Activated CD8-positive, alpha-beta T cell treated with anti-CD3 and anti-CD28 coated beads, Interleukin-2, amount 10 ng/mL, durations not matched to agents 7 days and 5 days (primary cell): Measurements from ENCODE around the gene DCUN1D1. TPM values are rescaled to one million over a fixed set of nuclear protein-coding genes. Genes with fewer than 3 reads are reported as not detected.

Experiments used
- ATAC-seq: fragments of 150-1000 bp; cut with Tn5 transposase; one replicate; pipeline ENCODE4 v1.10.0; 2021; ENCODE audit warnings: moderate library complexity
- CTCF ChIA-PET: fragments of 350-600 bp; sonication (Branson Sonifier 250); formaldehyde crosslinking; loops from one replicate; lab custom pipeline; 2021; ENCODE audit warnings: antibody characterized with exemption; lab: Charles Lee
- POLR2A ChIA-PET: fragments of 350-600 bp; sonication (Branson Sonifier 250); formaldehyde crosslinking; loops from one replicate; lab custom pipeline; 2021; ENCODE audit warnings: antibody characterized with exemption; lab: Charles Lee
- DNase-seq: peaks from one replicate; pipeline ENCODE4 v3.0.0-alpha.2; 2020
- H3K27ac Mint-ChIP-seq: one replicate; pipeline ENCODE4 v1.8.0; 2021; ENCODE audit warnings: mild to moderate bottlenecking, mixed read lengths
- H3K27me3 Mint-ChIP-seq: one replicate; pipeline ENCODE4 v1.8.0; 2021; ENCODE audit warnings: low read depth, mixed read lengths
- H3K36me3 Mint-ChIP-seq: one replicate; pipeline ENCODE4 v1.8.0; 2021; ENCODE audit warnings: low read depth, mixed read lengths
- H3K4me1 Mint-ChIP-seq: one replicate; pipeline ENCODE4 v1.8.0; 2021; ENCODE audit warnings: low read depth, mixed read lengths
- H3K4me3 Mint-ChIP-seq: one replicate; pipeline ENCODE4 v1.8.0; 2021; ENCODE audit warnings: mild to moderate bottlenecking, mixed read lengths
- H3K9me3 Mint-ChIP-seq: one replicate; pipeline ENCODE4 v1.8.0; 2022; ENCODE audit warnings: mixed read lengths; ENCODE audit not compliant: insufficient read depth
- total RNA-seq, 2 experiments: library from RNA; stranded (reverse); gene quantifications; one replicate each; pipeline ENCODE4 v1.2.3, GENCODE V29; 2021

The DCUN1D1 gene
- total RNA-seq, 2 experiments from 2014 or later, result 80.8 to 84.5 TPM

- H3K4me1 Mint-ChIP-seq, result peaks cover 58% of the 10 kb centered on the region
- H3K9me3 Mint-ChIP-seq, result no peaks in the 10 kb centered on the region
- H3K27ac Mint-ChIP-seq, result no peak overlapping the region
- ATAC-seq (no peak), DNase-seq (no peak)
- ChIA-PET CTCF (interaction anchor here (0.6 to 3.6 kb wide), 2 partner anchors 62 to 128 kb away, joined by 3 to 16 read pairs; no protein-coding TSS in a partner anchor), POLR2A (no interaction called here)
- no peaks in the 10 kb centered on the region for H3K27me3 Mint-ChIP-seq
- H3K36me3 Mint-ChIP-seq, result peaks cover 41% of the 10 kb centered on the region
- H3K4me3 Mint-ChIP-seq, result no peak overlapping the region
Measured at GRCh38 chr3:182971637-182972036, 8.7 kb downstream of the DCUN1D1 start.

- DNase-seq (no peak), ATAC-seq (no peak)
- ChIA-PET CTCF (interaction anchor here (0.6 to 3.6 kb wide), 3 partner anchors 8 to 129 kb away, joined by 3 to 16 read pairs (median 9); no protein-coding TSS in a partner anchor), POLR2A (interaction anchor here (0.8 kb wide), 1 partner anchor 11 kb away, joined by 4 read pairs; no protein-coding TSS in a partner anchor)
- H3K9me3 Mint-ChIP-seq, result no peaks in the 10 kb centered on the region
- no peaks in the 10 kb centered on the region for H3K27me3 Mint-ChIP-seq
- H3K4me1 Mint-ChIP-seq, result peaks cover 60% of the 10 kb centered on the region
- peak overlapping the region; percentile 0 for H3K27ac Mint-ChIP-seq
- no peak overlapping the region for H3K4me3 Mint-ChIP-seq
- peaks cover 45% of the 10 kb centered on the region for H3K36me3 Mint-ChIP-seq
Measured at GRCh38 chr3:182970811-182971418, 9.4 kb downstream of the DCUN1D1 start.

GRCh38 chr3:182969853-182970252, 10.5 kb downstream of the DCUN1D1 start:
- no peak overlapping the region for H3K27ac Mint-ChIP-seq
- ChIA-PET POLR2A (no interaction called here), CTCF (interaction anchor here (0.9 to 3.6 kb wide), 3 partner anchors 9 to 315 kb away, joined by 3 to 16 read pairs (median 9); no protein-coding TSS in a partner anchor)
- ATAC-seq (no peak), DNase-seq (no peak)
- no peaks in the 10 kb centered on the region for H3K27me3 Mint-ChIP-seq
- no peak overlapping the region for H3K4me3 Mint-ChIP-seq
- H3K36me3 Mint-ChIP-seq, result peaks cover 56% of the 10 kb centered on the region
- H3K9me3 Mint-ChIP-seq, result no peaks in the 10 kb centered on the region
- peaks cover 60% of the 10 kb centered on the region for H3K4me1 Mint-ChIP-seq

GRCh38 chr3:182969277-182969676, 11.1 kb downstream of the DCUN1D1 start:
- no peaks in the 10 kb centered on the region for H3K9me3 Mint-ChIP-seq
- H3K4me3 Mint-ChIP-seq, result no peak overlapping the region
- H3K36me3 Mint-ChIP-seq, result peaks cover 56% of the 10 kb centered on the region
- H3K4me1 Mint-ChIP-seq, result peaks cover 58% of the 10 kb centered on the region
- peak overlapping the region; percentile 3 for H3K27ac Mint-ChIP-seq
- ATAC-seq (no peak), DNase-seq (no peak)
- ChIA-PET CTCF (interaction anchor here (1.2 to 3.6 kb wide), 4 partner anchors 9 to 59 kb away, joined by 5 to 16 read pairs (median 7); no protein-coding TSS in a partner anchor), POLR2A (interaction anchor here (1.5 kb wide), 1 partner anchor 9 kb away, joined by 3 read pairs; no protein-coding TSS in a partner anchor)
- H3K27me3 Mint-ChIP-seq, result no peaks in the 10 kb centered on the region

- Mint-ChIP-seq H3K27me3 (no peaks in the 10 kb centered on the region), H3K36me3 (peaks cover 56% of the 10 kb centered on the region), H3K4me1 (peaks cover 62% of the 10 kb centered on the region), H3K4me3 (peak overlapping the region; percentile 59), H3K27ac (peak overlapping the region; percentile 94), H3K9me3 (no peaks in the 10 kb centered on the region)
- DNase-seq (peak; percentile 56), ATAC-seq (peak; percentile 89)
- POLR2A ChIA-PET, result interaction anchor here (0.6 to 1.5 kb wide), 2 partner anchors 11 kb away, joined by 3 read pairs; no protein-coding TSS in a partner anchor
- CTCF ChIA-PET, result interaction anchor here (1.4 to 1.9 kb wide), 2 partner anchors 54 to 58 kb away, joined by 4 to 5 read pairs; no protein-coding TSS in a partner anchor
Measured at GRCh38 chr3:182967218-182968204, 12.8 kb downstream of the DCUN1D1 start.

- CTCF ChIA-PET, result interaction anchor here (1.4 to 1.9 kb wide), 2 partner anchors 56 to 282 kb away, joined by 3 to 4 read pairs; no protein-coding TSS in a partner anchor
- DNase-seq, result no peak
Measured at GRCh38 chr3:182965861-182966366, 14.4 kb downstream of the DCUN1D1 start.

GRCh38 chr3:182964179-182964578, 16.2 kb downstream of the DCUN1D1 start:
- peaks cover 59% of the 10 kb centered on the region for H3K4me1 Mint-ChIP-seq
- H3K36me3 Mint-ChIP-seq, result peaks cover 62% of the 10 kb centered on the region
- ATAC-seq, result no peak
- DNase-seq, result no peak
- ChIA-PET POLR2A (no interaction called here), CTCF (no interaction called here)
- no peaks in the 10 kb centered on the region for H3K27me3 Mint-ChIP-seq
- H3K4me3 Mint-ChIP-seq, result no peak overlapping the region
- H3K27ac Mint-ChIP-seq, result no peak overlapping the region
- no peaks in the 10 kb centered on the region for H3K9me3 Mint-ChIP-seq

More at GRCh38 chr3:182965861-182966366, 14.4 kb downstream of the DCUN1D1 start:
- Mint-ChIP-seq H3K4me1 (peaks cover 59% of the 10 kb centered on the region), H3K9me3 (no peaks in the 10 kb centered on the region), H3K36me3 (peaks cover 56% of the 10 kb centered on the region), H3K4me3 (no peak overlapping the region), H3K27ac (no peak overlapping the region), H3K27me3 (no peaks in the 10 kb centered on the region)
- ATAC-seq, result no peak
- POLR2A ChIA-PET, result interaction anchor here (0.8 kb wide), 1 partner anchor 10 kb away, joined by 3 read pairs; no protein-coding TSS in a partner anchor

GRCh38 chr3:182962166-182962565, 18.2 kb downstream of the DCUN1D1 start:
- H3K27ac Mint-ChIP-seq, result peak overlapping the region; percentile 25
- no peaks in the 10 kb centered on the region for H3K27me3 Mint-ChIP-seq
- DNase-seq (no peak), ATAC-seq (no peak)
- no peaks in the 10 kb centered on the region for H3K9me3 Mint-ChIP-seq
- no peak overlapping the region for H3K4me3 Mint-ChIP-seq
- H3K36me3 Mint-ChIP-seq, result peaks cover 51% of the 10 kb centered on the region
- ChIA-PET CTCF (interaction anchor here (0.7 to 1.3 kb wide), 3 partner anchors 17 to 124 kb away, joined by 3 read pairs; no protein-coding TSS in a partner anchor), POLR2A (no interaction called here)
- H3K4me1 Mint-ChIP-seq, result peaks cover 43% of the 10 kb centered on the region

- DNase-seq, result no peak
- no peaks in the 10 kb centered on the region for H3K27me3 Mint-ChIP-seq
- H3K27ac Mint-ChIP-seq, result no peak overlapping the region
- H3K9me3 Mint-ChIP-seq, result no peaks in the 10 kb centered on the region
- ChIA-PET POLR2A (no interaction called here), CTCF (no interaction called here)
- H3K4me3 Mint-ChIP-seq, result no peak overlapping the region
- ATAC-seq, result no peak
- peaks cover 50% of the 10 kb centered on the region for H3K36me3 Mint-ChIP-seq
- H3K4me1 Mint-ChIP-seq, result peaks cover 27% of the 10 kb centered on the region
Measured at GRCh38 chr3:182959474-182960350, 20.6 kb downstream of the DCUN1D1 start.

GRCh38 chr3:182957676-182958266, 22.6 kb downstream of the DCUN1D1 start:
- Mint-ChIP-seq H3K4me3 (no peak overlapping the region), H3K27ac (no peak overlapping the region), H3K36me3 (peaks cover 53% of the 10 kb centered on the region), H3K4me1 (peaks cover 22% of the 10 kb centered on the region), H3K9me3 (no peaks in the 10 kb centered on the region), H3K27me3 (no peaks in the 10 kb centered on the region)
- DNase-seq (no peak), ATAC-seq (no peak)
- ChIA-PET POLR2A (no interaction called here), CTCF (no interaction called here)
